ENCODE results near the gene HCAR1.

The HCAR1 gene

GRCh38 chr12:122725452-122726079 lies 5.1 kb downstream of the HCAR1 start:
- peak overlapping the region; percentile 53 for H3K4me2 ChIP-seq (ENCODE audit: low read length)
- no peak for TF ChIP-seq EZH2phosphoT487 (IDR thresholded peaks at IDR 0.05; ENCODE audit: borderline replicate concordance, low read length)
- TF ChIP-seq CTCF (IDR thresholded peaks at IDR 0.05; ENCODE audit: low read depth, low read length, poor library complexity, severe bottlenecking) = no peak
- peaks cover 61% of the 10 kb centered on the region for H3K4me1 ChIP-seq (ENCODE audit: control insufficient read depth, low read length)
- H3K79me2 ChIP-seq (ENCODE audit: control insufficient read depth, low read length) = no peaks in the 10 kb centered on the region
- H3K9me3 ChIP-seq (ENCODE audit: control insufficient read depth, insufficient read depth, low read length) = no peaks in the 10 kb centered on the region
- H3K4me3 ChIP-seq (ENCODE audit: low read length) = peak overlapping the region; percentile 27
- no peaks in the 10 kb centered on the region for H3K9me2 ChIP-seq (replicated peaks; ENCODE audit: control insufficient read depth, low read length)
- H4K20me1 ChIP-seq (ENCODE audit: control insufficient read depth, insufficient read depth, low read depth, low read length) = no peaks in the 10 kb centered on the region
- H3K36me3 ChIP-seq (ENCODE audit: control insufficient read depth, low read length) = no peaks in the 10 kb centered on the region
- H3K27ac ChIP-seq (ENCODE audit: low read depth, low read length) = peak overlapping the region; percentile 61
- no peaks in the 10 kb centered on the region for H3K27me3 ChIP-seq (ENCODE audit: control insufficient read depth, low read length)
- peaks cover 13% of the 10 kb centered on the region for H3F3A ChIP-seq (ENCODE audit: control insufficient read depth, insufficient read depth)

GRCh38 chr12:122724641-122725243 lies 5.9 kb downstream of the HCAR1 start:
- peaks cover 15% of the 10 kb centered on the region for H3F3A ChIP-seq (ENCODE audit: control insufficient read depth, insufficient read depth)
- peak overlapping the region; percentile 53 for H3K4me2 ChIP-seq (ENCODE audit: low read length)
- no peaks in the 10 kb centered on the region for H3K79me2 ChIP-seq (ENCODE audit: control insufficient read depth, low read length)
- H3K4me1 ChIP-seq (ENCODE audit: control insufficient read depth, low read length) = peaks cover 61% of the 10 kb centered on the region
- no peaks in the 10 kb centered on the region for H3K27me3 ChIP-seq (ENCODE audit: control insufficient read depth, low read length)
- TF ChIP-seq CTCF (IDR thresholded peaks at IDR 0.05; ENCODE audit: low read depth, low read length, poor library complexity, severe bottlenecking) = no peak
- no peak for TF ChIP-seq EZH2phosphoT487 (IDR thresholded peaks at IDR 0.05; ENCODE audit: borderline replicate concordance, low read length)
- no peaks in the 10 kb centered on the region for H3K9me3 ChIP-seq (ENCODE audit: control insufficient read depth, insufficient read depth, low read length)
- no peaks in the 10 kb centered on the region for H3K9me2 ChIP-seq (replicated peaks; ENCODE audit: control insufficient read depth, low read length)
- H3K36me3 ChIP-seq (ENCODE audit: control insufficient read depth, low read length) = no peaks in the 10 kb centered on the region
- peak overlapping the region; percentile 61 for H3K27ac ChIP-seq (ENCODE audit: low read depth, low read length)
- H3K4me3 ChIP-seq (ENCODE audit: low read length) = peak overlapping the region; percentile 27
- H4K20me1 ChIP-seq (ENCODE audit: control insufficient read depth, insufficient read depth, low read depth, low read length) = no peaks in the 10 kb centered on the region

- H3K9me2 ChIP-seq (replicated peaks; ENCODE audit: control insufficient read depth, low read length) = no peaks in the 10 kb centered on the region
- no peaks in the 10 kb centered on the region for H3K9me3 ChIP-seq (ENCODE audit: control insufficient read depth, insufficient read depth, low read length)
- H3K79me2 ChIP-seq (ENCODE audit: control insufficient read depth, low read length) = no peaks in the 10 kb centered on the region
- H3K27me3 ChIP-seq (ENCODE audit: control insufficient read depth, low read length) = no peaks in the 10 kb centered on the region
- TF ChIP-seq CTCF (IDR thresholded peaks at IDR 0.05; ENCODE audit: low read depth, low read length, poor library complexity, severe bottlenecking) (no peak), EZH2phosphoT487 (IDR thresholded peaks at IDR 0.05; ENCODE audit: borderline replicate concordance, low read length) (no peak)
- H3K4me1 ChIP-seq (ENCODE audit: control insufficient read depth, low read length) = peaks cover 61% of the 10 kb centered on the region
- peaks cover 15% of the 10 kb centered on the region for H3F3A ChIP-seq (ENCODE audit: control insufficient read depth, insufficient read depth)
- no peaks in the 10 kb centered on the region for H4K20me1 ChIP-seq (ENCODE audit: control insufficient read depth, insufficient read depth, low read depth, low read length)
- no peak overlapping the region for H3K4me3 ChIP-seq (ENCODE audit: low read length)
- no peaks in the 10 kb centered on the region for H3K36me3 ChIP-seq (ENCODE audit: control insufficient read depth, low read length)
- H3K4me2 ChIP-seq (ENCODE audit: low read length) = peak overlapping the region; percentile 15
- no peak overlapping the region for H3K27ac ChIP-seq (ENCODE audit: low read depth, low read length)
These were observed 8.3 kb downstream of the HCAR1 start for GRCh38 chr12:122722387-122722786.
